Panc1 (cell line): ENCODE results near the gene SMIM29.
"Not testable (repeated sequence)": the region's sequence is repeated elsewhere in the genome, so short reads cannot be mapped to it uniquely, and the experiment has no call there.

ENCODE experiments used
- CTCF ChIP-seq: fragments of 450-650 bp; IDR thresholded peaks from 2 replicates; pipeline ENCODE4 v1.5.1; 2017; ENCODE audit warnings: mild to moderate bottlenecking
- POLR2AphosphoS5 ChIP-seq: IDR thresholded peaks from 2 replicates; pipeline ENCODE4 v1.6.1; 2012; ENCODE audit warnings: mild to moderate bottlenecking, low read depth, low read length, moderate library complexity

GRCh38 chr6:34252395-34252794, 3.6 kb upstream of the SMIM29 start:
- not testable (repeated sequence) for TF ChIP-seq CTCF, POLR2AphosphoS5
